Measurements from ENCODE around the gene ZBTB38. TPM values are rescaled to one million over a fixed set of nuclear protein-coding genes. Genes with fewer than 3 reads are reported as not detected.

ZBTB38 gene
- total and polyA plus RNA-seq, 10 donors, result 4.8 to 122 (median 58.5) TPM

DNA sequence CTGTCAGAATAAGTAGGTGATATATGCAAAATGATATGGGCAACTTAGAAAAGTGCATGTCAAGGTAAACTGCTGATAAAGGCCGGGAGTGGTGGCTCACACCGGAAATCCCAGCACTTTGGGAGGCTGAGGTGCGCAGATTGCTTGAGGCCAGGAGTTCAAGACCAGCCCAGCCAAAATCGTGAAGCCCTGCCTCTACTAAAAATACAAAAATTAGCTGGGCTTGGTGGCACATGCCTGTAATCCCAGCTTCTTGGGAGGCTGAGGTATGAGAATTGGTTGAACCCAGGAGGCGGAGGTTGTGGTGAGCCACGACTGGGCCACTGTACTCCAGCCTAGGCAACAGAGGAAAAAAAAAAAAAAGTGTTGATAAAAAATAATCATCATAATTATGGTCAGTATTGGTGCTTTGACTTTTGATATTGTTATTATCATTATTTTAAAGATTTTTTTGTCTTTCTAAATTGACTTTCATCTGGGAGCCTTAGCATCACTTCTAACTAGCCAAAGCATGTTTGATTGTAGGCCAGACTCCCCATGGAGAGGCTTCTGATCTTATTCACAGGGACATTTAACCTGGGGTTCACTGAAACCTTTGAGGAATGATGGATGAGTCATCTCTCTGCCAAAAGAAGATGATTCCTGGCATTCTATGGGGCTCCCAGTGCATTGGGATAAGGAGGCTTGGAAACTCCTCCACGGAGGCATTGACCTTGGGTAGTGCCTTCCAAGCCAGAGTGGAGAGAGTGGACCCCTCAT is 5.6 kb downstream of the ZBTB38 start:
- DNase-seq, result no peak
- no peak overlapping the region for H3K4me3 ChIP-seq
- 79 to 91% (median 84%) methylated on average over 7 of the region's 7 CpGs for WGBS, 5 donors
- H3K27me3 ChIP-seq (replicated peaks in 1 of 7), result no peaks in the 10 kb centered on the region
- no peak for TF ChIP-seq POLR2AphosphoS5 (IDR thresholded peaks at IDR 0.05)
- intact Hi-C loops (cut with DNase I; ENCODE audit: low total_unique reads), result no loop called here
- no peak overlapping the region for H3K27ac ChIP-seq
- peaks cover 0 to 26% (median 6%) of the 10 kb centered on the region in 6 donors for H3K4me1 ChIP-seq
- H3K9me3 ChIP-seq, result no peaks in the 10 kb centered on the region
- H3K36me3 ChIP-seq, result no peaks in the 10 kb centered on the region

DNA sequence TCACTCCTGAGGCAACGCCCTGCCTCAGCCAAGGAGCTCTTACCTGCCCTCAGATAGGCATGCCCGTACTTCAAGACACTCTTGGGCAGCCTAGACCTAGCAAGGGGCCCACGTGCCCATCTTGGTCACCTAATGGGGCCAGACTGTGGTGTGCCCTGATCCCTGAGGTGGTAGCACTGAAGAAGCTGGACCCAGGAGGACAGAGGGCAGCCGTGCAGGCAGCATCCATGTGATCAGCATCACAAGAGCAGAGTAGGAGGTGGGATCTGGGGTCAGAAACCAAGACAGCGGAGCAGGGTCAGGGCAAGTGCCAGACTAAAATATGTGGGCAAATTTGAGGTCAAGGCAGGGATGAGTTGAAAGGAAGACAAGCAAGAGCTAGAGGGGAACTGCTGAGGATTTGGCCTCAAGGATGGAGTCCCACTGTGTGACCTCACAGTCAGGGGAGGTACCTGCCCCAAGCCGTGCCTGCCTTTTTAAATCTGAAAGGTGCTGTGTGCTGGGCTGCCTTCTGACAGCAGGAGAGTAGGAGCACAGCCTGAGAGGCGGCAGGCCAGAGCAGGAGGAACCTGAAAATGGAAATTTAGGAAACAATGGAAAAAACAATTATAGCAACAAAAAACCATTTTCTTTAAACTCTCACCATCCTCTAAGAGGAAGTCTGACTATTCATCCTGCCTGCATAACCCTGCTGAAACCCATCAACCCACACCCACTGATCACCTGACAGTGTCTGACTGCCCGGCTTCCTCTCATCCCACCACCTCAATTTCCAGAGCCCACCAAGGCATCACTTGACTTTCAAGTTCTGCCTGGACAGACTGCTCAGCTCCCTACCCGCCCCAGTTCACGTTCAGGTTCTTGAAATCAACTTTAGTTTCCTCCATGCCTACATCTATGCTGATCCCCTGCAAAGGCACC is 7.3 kb downstream of the ZBTB38 start:
- Histone ChIP-seq H3K27me3 (replicated peaks in 1 of 7) (no peaks in the 10 kb centered on the region), H3K4me3 (no peak overlapping the region), H3K9me3 (no peaks in the 10 kb centered on the region), H3K36me3 (no peaks in the 10 kb centered on the region), H3K4me1 (peaks cover 0 to 27% (median 13%) of the 10 kb centered on the region in 6 donors), H3K27ac (peak overlapping the region in 3 of 8 donors; percentile 16 to 59 (median 32))
- WGBS, 5 donors, result 81 to 86% (median 84%) methylated on average over 8 to 10 of the region's 10 CpGs
- no peak for DNase-seq
- intact Hi-C loops (cut with DNase I; ENCODE audit: low total_unique reads), result no loop called here
- TF ChIP-seq, protein P1, sequence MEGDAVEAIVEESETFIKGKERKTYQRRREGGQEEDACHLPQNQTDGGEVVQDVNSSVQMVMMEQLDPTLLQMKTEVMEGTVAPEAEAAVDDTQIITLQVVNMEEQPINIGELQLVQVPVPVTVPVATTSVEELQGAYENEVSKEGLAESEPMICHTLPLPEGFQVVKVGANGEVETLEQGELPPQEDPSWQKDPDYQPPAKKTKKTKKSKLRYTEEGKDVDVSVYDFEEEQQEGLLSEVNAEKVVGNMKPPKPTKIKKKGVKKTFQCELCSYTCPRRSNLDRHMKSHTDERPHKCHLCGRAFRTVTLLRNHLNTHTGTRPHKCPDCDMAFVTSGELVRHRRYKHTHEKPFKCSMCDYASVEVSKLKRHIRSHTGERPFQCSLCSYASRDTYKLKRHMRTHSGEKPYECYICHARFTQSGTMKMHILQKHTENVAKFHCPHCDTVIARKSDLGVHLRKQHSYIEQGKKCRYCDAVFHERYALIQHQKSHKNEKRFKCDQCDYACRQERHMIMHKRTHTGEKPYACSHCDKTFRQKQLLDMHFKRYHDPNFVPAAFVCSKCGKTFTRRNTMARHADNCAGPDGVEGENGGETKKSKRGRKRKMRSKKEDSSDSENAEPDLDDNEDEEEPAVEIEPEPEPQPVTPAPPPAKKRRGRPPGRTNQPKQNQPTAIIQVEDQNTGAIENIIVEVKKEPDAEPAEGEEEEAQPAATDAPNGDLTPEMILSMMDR (IDR thresholded peaks at IDR 0.05 in 8 of 11, conservative IDR thresholded peaks at IDR 0.05 in 3 of 11), result no peak
- no peak for TF ChIP-seq POLR2AphosphoS5 (IDR thresholded peaks at IDR 0.05)
- no peak for TF ChIP-seq POLR2A (IDR thresholded peaks at IDR 0.05)

DNA sequence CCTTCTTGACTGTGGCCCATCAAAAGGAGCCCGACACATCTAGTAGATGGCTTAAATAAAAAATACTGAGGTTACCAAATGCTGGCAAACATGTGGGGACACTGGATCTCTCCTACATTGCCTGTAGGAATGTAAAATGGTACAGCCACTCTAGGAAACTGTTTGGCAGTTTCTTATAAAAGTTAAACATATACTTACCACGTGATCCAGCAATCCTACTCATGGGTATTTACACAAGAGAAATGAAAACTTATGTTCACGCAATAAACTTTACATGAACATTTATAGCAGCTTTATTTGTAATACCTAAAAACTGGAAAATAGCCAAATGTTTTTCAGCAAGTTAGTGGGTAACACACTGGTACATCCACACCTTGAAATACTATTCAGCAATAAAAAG is 9.1 kb downstream of the ZBTB38 start:
- TF ChIP-seq POLR2AphosphoS5 (IDR thresholded peaks at IDR 0.05) (no peak), POLR2A (IDR thresholded peaks at IDR 0.05) (no peak)
- TF ChIP-seq, protein P1 (IDR thresholded peaks at IDR 0.05 in 8 of 11, conservative IDR thresholded peaks at IDR 0.05 in 3 of 11), result no peak
- WGBS, 5 donors, result 95 to 97% (median 96%) methylated on average over 3 of the region's 3 CpGs
- H3K27ac ChIP-seq, result no peak overlapping the region
- no peak overlapping the region for H3K4me3 ChIP-seq
- intact Hi-C loops (cut with DNase I; ENCODE audit: low total_unique reads), result no loop called here
- H3K4me1 ChIP-seq, result peaks cover 0 to 27% (median 13%) of the 10 kb centered on the region in 6 donors
- no peaks in the 10 kb centered on the region for H3K27me3 ChIP-seq (replicated peaks in 1 of 7)
- H3K9me3 ChIP-seq, result no peaks in the 10 kb centered on the region
- no peak for DNase-seq
- no peaks in the 10 kb centered on the region for H3K36me3 ChIP-seq

DNA sequence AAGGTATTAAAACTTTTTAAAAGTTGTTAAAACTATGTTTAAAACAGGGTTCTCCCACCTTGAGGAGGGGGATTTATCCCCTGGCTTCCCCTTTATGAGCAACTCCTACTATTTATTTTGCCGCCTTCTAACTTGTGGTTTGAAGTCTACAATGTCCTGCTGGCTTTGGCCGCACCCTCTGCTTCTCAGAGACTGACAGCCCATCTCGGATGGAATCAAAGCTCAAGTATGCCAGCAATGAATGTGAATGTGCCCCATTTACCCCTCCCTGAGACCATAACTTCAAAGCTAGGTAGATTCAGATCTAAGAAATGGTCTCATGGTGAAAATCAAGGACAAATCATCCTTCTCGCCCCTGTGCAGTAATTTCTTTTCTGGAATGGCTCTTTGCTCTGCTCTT is 10.3 kb downstream of the ZBTB38 start:
- H3K27me3 ChIP-seq (replicated peaks in 1 of 7), result no peaks in the 10 kb centered on the region
- H3K27ac ChIP-seq, result peak overlapping the region in 7 of 8 donors; percentile 36 to 84 (median 67)
- no peak for DNase-seq
- 86 to 98% (median 95%) methylated on average over 4 of the region's 4 CpGs for WGBS, 5 donors
- peaks cover 0 to 33% (median 14%) of the 10 kb centered on the region in 6 donors for H3K4me1 ChIP-seq
- TF ChIP-seq POLR2AphosphoS5 (IDR thresholded peaks at IDR 0.05) (no peak), POLR2A (IDR thresholded peaks at IDR 0.05) (no peak)
- H3K36me3 ChIP-seq, result no peaks in the 10 kb centered on the region
- H3K4me3 ChIP-seq, result no peak overlapping the region
- H3K9me3 ChIP-seq, result no peaks in the 10 kb centered on the region
- intact Hi-C loops (cut with DNase I; ENCODE audit: low total_unique reads), result no loop called here
